ENCODE data around the gene INA. TPM values are rescaled to one million over a fixed set of nuclear protein-coding genes. Genes with fewer than 3 reads are reported as not detected.

Gene INA
- total RNA-seq, 1 donor from 2014 or later: not detected

DNA sequence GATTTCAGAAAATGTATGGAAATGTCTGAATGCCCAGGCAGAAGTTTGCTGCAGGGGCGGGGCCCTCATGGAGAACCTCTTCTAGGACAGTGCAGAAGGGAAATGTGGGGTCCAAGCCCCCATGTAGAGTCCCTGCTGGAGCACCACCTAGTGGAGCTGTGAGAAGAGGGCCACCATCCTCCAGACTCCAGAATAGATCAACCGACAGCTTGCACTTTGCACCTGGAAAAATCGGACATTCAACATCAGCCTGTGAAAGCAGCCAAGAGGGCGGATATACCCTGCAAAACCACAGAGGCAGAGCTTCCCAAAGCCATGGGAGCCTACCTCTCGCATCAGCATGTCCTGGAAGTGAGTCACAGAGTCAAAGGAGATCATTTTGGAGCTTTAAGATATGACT lies 16.9 kb upstream of the INA start:
- no peaks in the 10 kb centered on the region for H3K4me1 ChIP-seq
- DNase-seq: no peak
- peaks cover 41% of the 10 kb centered on the region for H3K27me3 ChIP-seq (ENCODE audit: low read depth)
- H3K9me3 ChIP-seq (replicated peaks): no peaks in the 10 kb centered on the region
- no peak overlapping the region for H3K27ac ChIP-seq (replicated peaks)
- no peak overlapping the region for H3K4me3 ChIP-seq
- H3K36me3 ChIP-seq: no peaks in the 10 kb centered on the region
- intact Hi-C loops (cut with micrococcal nuclease): no loop called here
- TF ChIP-seq, protein P1, sequence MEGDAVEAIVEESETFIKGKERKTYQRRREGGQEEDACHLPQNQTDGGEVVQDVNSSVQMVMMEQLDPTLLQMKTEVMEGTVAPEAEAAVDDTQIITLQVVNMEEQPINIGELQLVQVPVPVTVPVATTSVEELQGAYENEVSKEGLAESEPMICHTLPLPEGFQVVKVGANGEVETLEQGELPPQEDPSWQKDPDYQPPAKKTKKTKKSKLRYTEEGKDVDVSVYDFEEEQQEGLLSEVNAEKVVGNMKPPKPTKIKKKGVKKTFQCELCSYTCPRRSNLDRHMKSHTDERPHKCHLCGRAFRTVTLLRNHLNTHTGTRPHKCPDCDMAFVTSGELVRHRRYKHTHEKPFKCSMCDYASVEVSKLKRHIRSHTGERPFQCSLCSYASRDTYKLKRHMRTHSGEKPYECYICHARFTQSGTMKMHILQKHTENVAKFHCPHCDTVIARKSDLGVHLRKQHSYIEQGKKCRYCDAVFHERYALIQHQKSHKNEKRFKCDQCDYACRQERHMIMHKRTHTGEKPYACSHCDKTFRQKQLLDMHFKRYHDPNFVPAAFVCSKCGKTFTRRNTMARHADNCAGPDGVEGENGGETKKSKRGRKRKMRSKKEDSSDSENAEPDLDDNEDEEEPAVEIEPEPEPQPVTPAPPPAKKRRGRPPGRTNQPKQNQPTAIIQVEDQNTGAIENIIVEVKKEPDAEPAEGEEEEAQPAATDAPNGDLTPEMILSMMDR (IDR thresholded peaks at IDR 0.05; ENCODE audit: borderline replicate concordance): no peak

DNA sequence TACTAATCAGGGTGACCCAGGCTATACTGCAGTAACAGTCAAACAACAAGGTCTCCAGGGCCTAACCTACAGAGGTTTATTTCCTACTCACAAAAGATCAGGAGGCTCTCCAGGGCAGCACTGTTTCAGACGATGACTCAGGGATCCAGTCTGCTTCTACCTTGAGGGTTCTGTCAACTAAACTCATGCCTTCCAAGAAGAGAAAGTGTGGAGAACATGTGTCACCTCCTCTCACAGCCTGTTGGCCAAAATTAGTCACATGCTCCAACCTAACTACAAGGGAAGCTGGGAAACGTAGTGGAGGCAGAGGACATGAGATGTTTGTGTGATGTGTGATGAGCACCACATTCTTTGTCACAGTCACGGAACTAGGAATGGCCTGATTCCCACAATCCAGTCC lies 14.7 kb upstream of the INA start:
- Histone ChIP-seq H3K27me3 (ENCODE audit: low read depth) (peaks cover 63% of the 10 kb centered on the region), H3K4me3 (no peak overlapping the region), H3K9me3 (replicated peaks) (no peaks in the 10 kb centered on the region), H3K4me1 (no peaks in the 10 kb centered on the region), H3K27ac (replicated peaks) (no peak overlapping the region), H3K36me3 (no peaks in the 10 kb centered on the region)
- no peak for DNase-seq
- intact Hi-C loops (cut with micrococcal nuclease): no loop called here
- TF ChIP-seq, protein P1 (IDR thresholded peaks at IDR 0.05; ENCODE audit: borderline replicate concordance): no peak

DNA sequence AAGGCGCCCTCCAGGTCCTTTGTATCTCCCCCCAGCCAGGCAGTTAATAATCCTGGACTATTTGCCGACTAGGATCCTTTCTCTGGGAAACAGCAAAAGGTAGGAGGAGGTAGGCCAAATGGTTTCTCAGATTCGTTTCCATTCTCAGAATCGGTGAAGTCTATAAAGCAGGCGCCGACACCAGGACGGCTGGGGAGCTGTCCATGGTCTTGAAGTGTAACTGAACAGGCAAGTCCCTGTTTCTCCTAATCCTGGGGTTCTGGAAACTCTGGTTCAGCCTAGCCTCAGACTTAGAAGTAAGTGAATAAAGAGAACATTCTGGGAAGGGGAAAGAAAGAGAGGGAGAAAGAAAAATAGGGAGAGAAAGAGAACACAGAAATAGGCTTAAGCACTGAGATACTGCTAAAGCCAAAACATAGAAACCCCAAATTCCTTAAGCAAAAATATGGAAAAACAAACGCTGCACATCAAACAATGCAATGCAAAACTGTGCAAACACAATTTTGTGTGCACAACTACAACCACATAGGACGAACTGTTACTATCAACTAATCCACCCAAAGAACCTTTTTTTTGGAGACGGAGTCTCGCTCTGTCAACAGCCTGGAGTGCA lies 11.1 kb upstream of the INA start:
- H3K27ac ChIP-seq (replicated peaks): no peak overlapping the region
- TF ChIP-seq, protein P1 (IDR thresholded peaks at IDR 0.05; ENCODE audit: borderline replicate concordance): no peak
- H3K9me3 ChIP-seq (replicated peaks): no peaks in the 10 kb centered on the region
- H3K4me1 ChIP-seq: no peaks in the 10 kb centered on the region
- no peaks in the 10 kb centered on the region for H3K36me3 ChIP-seq
- intact Hi-C loops (cut with micrococcal nuclease): no loop called here
- H3K27me3 ChIP-seq (ENCODE audit: low read depth): peaks cover 95% of the 10 kb centered on the region
- H3K4me3 ChIP-seq: no peak overlapping the region
- DNase-seq: no peak

DNA sequence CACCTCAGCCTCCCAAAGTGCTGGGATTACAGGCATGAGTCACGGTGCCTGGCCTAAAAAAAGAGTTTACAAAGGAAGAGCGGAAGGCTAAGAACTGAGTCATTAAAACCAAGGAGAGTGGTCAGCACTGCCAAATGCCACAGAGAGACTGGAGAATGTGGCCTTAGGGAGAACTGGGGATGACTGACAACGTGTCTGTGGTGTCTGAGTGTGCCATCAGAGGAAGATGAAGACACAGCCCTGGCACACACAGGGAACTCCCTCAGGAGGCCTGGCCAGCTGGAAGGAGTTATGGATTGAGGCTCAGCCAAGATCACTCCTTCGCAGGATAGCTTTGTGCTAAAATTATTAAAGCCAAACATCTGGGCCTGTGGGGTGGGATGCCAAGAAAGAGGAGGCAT lies 3.9 kb upstream of the INA start:
- peaks cover 16% of the 10 kb centered on the region for H3K4me1 ChIP-seq
- DNase-seq: no peak
- H3K36me3 ChIP-seq: no peaks in the 10 kb centered on the region
- H3K4me3 ChIP-seq: no peak overlapping the region
- H3K27ac ChIP-seq (replicated peaks): no peak overlapping the region
- H3K9me3 ChIP-seq (replicated peaks): no peaks in the 10 kb centered on the region
- TF ChIP-seq, protein P1 (IDR thresholded peaks at IDR 0.05; ENCODE audit: borderline replicate concordance): no peak
- peaks cover 84% of the 10 kb centered on the region for H3K27me3 ChIP-seq (ENCODE audit: low read depth)
- intact Hi-C loops (cut with micrococcal nuclease): no loop called here

DNA sequence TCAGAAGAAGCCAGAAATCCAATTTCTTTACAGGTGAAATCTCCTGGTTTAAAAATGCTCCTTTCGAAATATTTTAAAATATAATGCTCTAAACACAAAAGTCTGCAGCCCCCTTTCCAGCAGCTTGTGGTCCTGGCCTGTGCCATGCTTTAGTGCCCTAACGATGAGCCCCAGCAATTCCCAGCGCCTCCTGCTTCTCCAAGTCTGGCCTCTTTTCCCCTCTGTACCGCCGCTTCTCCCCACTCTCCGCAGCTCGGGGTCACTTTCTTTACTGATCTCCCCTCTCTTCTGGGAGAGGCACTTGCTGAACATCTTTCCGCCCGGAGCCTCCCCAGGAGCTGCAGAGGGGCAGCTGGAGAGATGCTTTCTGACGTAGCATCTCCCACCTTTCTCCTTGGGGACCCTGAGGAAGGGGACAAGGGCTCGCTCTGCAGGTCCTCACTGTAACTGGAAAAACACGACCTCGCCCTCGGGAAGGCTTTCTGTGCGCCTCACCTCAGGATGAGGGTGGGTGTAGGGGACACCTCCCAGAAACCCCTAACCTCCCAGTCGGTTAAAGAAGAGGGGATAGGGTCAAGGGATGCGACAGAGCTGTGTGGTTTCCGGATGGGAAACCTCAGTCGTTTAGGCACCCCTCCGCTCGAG lies 565 bp upstream of the INA start:
- Histone ChIP-seq H3K27ac (replicated peaks) (no peak overlapping the region), H3K27me3 (ENCODE audit: low read depth) (peaks cover 91% of the 10 kb centered on the region), H3K4me3 (peak overlapping the region; percentile 54), H3K4me1 (peaks cover 16% of the 10 kb centered on the region), H3K36me3 (no peaks in the 10 kb centered on the region), H3K9me3 (replicated peaks) (no peaks in the 10 kb centered on the region)
- intact Hi-C loops (cut with micrococcal nuclease): no loop called here
- TF ChIP-seq, protein P1 (IDR thresholded peaks at IDR 0.05; ENCODE audit: borderline replicate concordance): no peak
- no peak for DNase-seq

Measured in left ventricle myocardium inferior (tissue), 1 donor.